Muscle of back (tissue), 11 donors: ENCODE results near the gene ZNF277. TPM values are rescaled to one million over a fixed set of nuclear protein-coding genes. Genes with fewer than 3 reads are reported as not detected.
A peak's percentile ranks its signal among the peaks of the same experiment; 100 is the strongest.
"Not testable (repeated sequence)": the region's sequence is repeated elsewhere in the genome, so short reads cannot be mapped to it uniquely, and the experiment has no call there.

ENCODE experiments used
- DNase-seq, 3 donors: peaks; one replicate each; pipeline versions ENCODE4 v3.0.0 to v3.0.0-alpha.2; 2013
- polyA plus RNA-seq, 10 donors: library from polyadenylated mRNA; unstranded; fragments of 120-200 nt; gene quantifications; one replicate each; pipeline ENCODE4 v1.2.1, GENCODE V29; 2013; ENCODE audit not compliant: insufficient read length in 10 of 10

The ZNF277 gene
- polyA plus RNA-seq, 10 donors = 20.8 to 28.4 (median 25.7) TPM

GRCh38 chr7:112286250-112287086 lies 80.0 kb downstream of the ZNF277 start:
- peak in 1 of 3 donors; percentile 21 for DNase-seq

GRCh38 chr7:112288301-112288700 lies 81.8 kb downstream of the ZNF277 start:
- DNase-seq = no peak

- DNase-seq = no peak
Observed at GRCh38 chr7:112290065-112290464, 83.6 kb downstream of the ZNF277 start.

GRCh38 chr7:112292162-112292561 lies 85.7 kb downstream of the ZNF277 start:
- no peak for DNase-seq

- no peak for DNase-seq
Observed at GRCh38 chr7:112293416-112293815, 86.9 kb downstream of the ZNF277 start.

GRCh38 chr7:112296432-112296831 lies 89.9 kb downstream of the ZNF277 start:
- peak in 1 of 3 donors; percentile 19 for DNase-seq

GRCh38 chr7:112297681-112298080 lies 91.2 kb downstream of the ZNF277 start:
- no peak for DNase-seq

GRCh38 chr7:112298543-112299100 lies 92.1 kb downstream of the ZNF277 start:
- no peak for DNase-seq

GRCh38 chr7:112300072-112300471 lies 93.6 kb downstream of the ZNF277 start:
- DNase-seq = no peak

GRCh38 chr7:112300831-112301407 lies 94.4 kb downstream of the ZNF277 start:
- DNase-seq = no peak

- no peak for DNase-seq
Observed at GRCh38 chr7:112302566-112302965, 96.1 kb downstream of the ZNF277 start.

GRCh38 chr7:112306903-112307302 lies 100.4 kb downstream of the ZNF277 start:
- DNase-seq = no peak

- no peak for DNase-seq
Observed at GRCh38 chr7:112307506-112307905, 101.0 kb downstream of the ZNF277 start.

GRCh38 chr7:112308974-112309373 lies 102.5 kb downstream of the ZNF277 start:
- DNase-seq = no peak

GRCh38 chr7:112316803-112317202 lies 110.3 kb downstream of the ZNF277 start:
- DNase-seq = not testable (repeated sequence)

GRCh38 chr7:112322070-112322469 lies 115.6 kb downstream of the ZNF277 start:
- DNase-seq = no peak

GRCh38 chr7:112327566-112327965 lies 121.1 kb downstream of the ZNF277 start:
- DNase-seq = no peak

- DNase-seq = no peak
Observed at GRCh38 chr7:112331492-112331891, 125.0 kb downstream of the ZNF277 start.

GRCh38 chr7:112334366-112334765 lies 127.9 kb downstream of the ZNF277 start:
- DNase-seq = no peak

- DNase-seq = no peak
Observed at GRCh38 chr7:112336261-112336660, 129.8 kb downstream of the ZNF277 start.

GRCh38 chr7:112336936-112337576 lies 130.6 kb downstream of the ZNF277 start:
- no peak for DNase-seq

- DNase-seq = no peak
Observed at GRCh38 chr7:112337892-112338291, 131.4 kb downstream of the ZNF277 start.

GRCh38 chr7:112338786-112339185 lies 132.3 kb downstream of the ZNF277 start:
- DNase-seq = no peak
